ENCODE data around the gene RAMP2. TPM values are rescaled to one million over a fixed set of nuclear protein-coding genes. Genes with fewer than 3 reads are reported as not detected.
A peak's percentile ranks its signal among the peaks of the same experiment; 100 is the strongest.

Gene RAMP2
- total and polyA plus RNA-seq, 2 of the 13 experiments (the other 11 are each of a cell fraction or from before 2014, with no cell fraction given), result 1.4 to 5.2 TPM

GRCh38 chr17:42791948-42792347 lies 30.9 kb downstream of the RAMP2 start (continued):
- TF ChIP-seq, protein P1, sequence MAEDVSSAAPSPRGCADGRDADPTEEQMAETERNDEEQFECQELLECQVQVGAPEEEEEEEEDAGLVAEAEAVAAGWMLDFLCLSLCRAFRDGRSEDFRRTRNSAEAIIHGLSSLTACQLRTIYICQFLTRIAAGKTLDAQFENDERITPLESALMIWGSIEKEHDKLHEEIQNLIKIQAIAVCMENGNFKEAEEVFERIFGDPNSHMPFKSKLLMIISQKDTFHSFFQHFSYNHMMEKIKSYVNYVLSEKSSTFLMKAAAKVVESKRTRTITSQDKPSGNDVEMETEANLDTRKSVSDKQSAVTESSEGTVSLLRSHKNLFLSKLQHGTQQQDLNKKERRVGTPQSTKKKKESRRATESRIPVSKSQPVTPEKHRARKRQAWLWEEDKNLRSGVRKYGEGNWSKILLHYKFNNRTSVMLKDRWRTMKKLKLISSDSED (CRISPR knock-in tag; IDR thresholded peaks at IDR 0.05), result no peak
- no peak for TF ChIP-seq ZNF225 (CRISPR knock-in tag; IDR thresholded peaks at IDR 0.05)
- no peak for TF ChIP-seq ZBTB38 (CRISPR knock-in tag; IDR thresholded peaks at IDR 0.05)
- TF ChIP-seq ZIK1 (CRISPR knock-in tag; IDR thresholded peaks at IDR 0.05; ENCODE audit: borderline replicate concordance, low read depth), result no peak
- TF ChIP-seq ZNF350 (CRISPR knock-in tag; IDR thresholded peaks at IDR 0.05; ENCODE audit: borderline replicate concordance, low read depth), result no peak
- no peak for TF ChIP-seq MEIS2 (CRISPR knock-in tag; IDR thresholded peaks at IDR 0.05)
- TF ChIP-seq ATF1 (CRISPR knock-in tag; IDR thresholded peaks at IDR 0.05), result no peak; the same call in 1 of the 2 replicates
- TF ChIP-seq ZFP41 (CRISPR knock-in tag; IDR thresholded peaks at IDR 0.05; ENCODE audit: borderline replicate concordance), result no peak
- peak; percentile 60 for TF ChIP-seq THAP11 (CRISPR knock-in tag; IDR thresholded peaks at IDR 0.05)
- TF ChIP-seq MXI1 (IDR thresholded peaks at IDR 0.05; ENCODE audit: borderline replicate concordance, low read depth, low read length), result no peak
- TF ChIP-seq RERE (CRISPR knock-in tag; IDR thresholded peaks at IDR 0.05; ENCODE audit: low read depth), result no peak
- 0 out of 2 replicates have a peak, but pooled peaks have one; percentile 50 for TF ChIP-seq NCOA1 (CRISPR knock-in tag; IDR thresholded peaks at IDR 0.05)
- TF ChIP-seq ZNF382 (CRISPR knock-in tag; IDR thresholded peaks at IDR 0.05; ENCODE audit: borderline replicate concordance), result no peak
- no peak for TF ChIP-seq GABPA (IDR thresholded peaks at IDR 0.05; ENCODE audit: low read depth, low read length)
- TF ChIP-seq GABPA (CRISPR knock-in tag; IDR thresholded peaks at IDR 0.05; ENCODE audit: low read depth), result no peak
- no peak for TF ChIP-seq AGO2 (optimal IDR thresholded peaks at IDR 0.05; ENCODE audit: low read depth, low read length)
- TF ChIP-seq ZSCAN5A (CRISPR knock-in tag; IDR thresholded peaks at IDR 0.05; ENCODE audit: borderline replicate concordance), result no peak
- no peak for TF ChIP-seq GATA4 (IDR thresholded peaks at IDR 0.05; ENCODE audit: borderline replicate concordance, low read depth)
- TF ChIP-seq HOXA3 (CRISPR knock-in tag; IDR thresholded peaks at IDR 0.05), result no peak
- no peak for TF ChIP-seq ZNF20 (CRISPR knock-in tag; IDR thresholded peaks at IDR 0.05)
- TF ChIP-seq MTF2 (CRISPR knock-in tag; IDR thresholded peaks at IDR 0.05; ENCODE audit: borderline replicate concordance), result no peak
- TF ChIP-seq, protein P2, sequence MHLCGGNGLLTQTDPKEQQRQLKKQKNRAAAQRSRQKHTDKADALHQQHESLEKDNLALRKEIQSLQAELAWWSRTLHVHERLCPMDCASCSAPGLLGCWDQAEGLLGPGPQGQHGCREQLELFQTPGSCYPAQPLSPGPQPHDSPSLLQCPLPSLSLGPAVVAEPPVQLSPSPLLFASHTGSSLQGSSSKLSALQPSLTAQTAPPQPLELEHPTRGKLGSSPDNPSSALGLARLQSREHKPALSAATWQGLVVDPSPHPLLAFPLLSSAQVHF (CRISPR knock-in tag; IDR thresholded peaks at IDR 0.05), result no peak
- TF ChIP-seq ZNF577 (CRISPR knock-in tag; IDR thresholded peaks at IDR 0.05; ENCODE audit: borderline replicate concordance, low read depth), result no peak
- 0 out of 2 replicates have a peak, but pooled peaks have one; percentile 3 for TF ChIP-seq FOXP1 (IDR thresholded peaks at IDR 0.05)
- TF ChIP-seq FOXP1 (CRISPR knock-in tag; IDR thresholded peaks at IDR 0.05), result peak; percentile 78; the same call in 1 of the 2 replicates
